ENCODE measurements around the gene ABCD4.

ABCD4 gene

GRCh38 chr14:74292061-74292460, 10.7 kb downstream of the ABCD4 start:
- DNase-seq (ENCODE audit: low spot score): no peak
- TF ChIP-seq CTCF (IDR thresholded peaks at IDR 0.05; ENCODE audit: extremely low read depth, insufficient read depth, missing control alignments): no peak
- in situ Hi-C loops (cut with MboI; ENCODE audit: low pct_unique_long_range_greater_than_20kb, low sequenced_read_pairs, unreplicated experiment): no loop called here

- peak; percentile 24 for TF ChIP-seq CTCF (IDR thresholded peaks at IDR 0.05; ENCODE audit: extremely low read depth, insufficient read depth, missing control alignments)
- in situ Hi-C loops (cut with MboI; ENCODE audit: low pct_unique_long_range_greater_than_20kb, low sequenced_read_pairs, unreplicated experiment): no loop called here
- peak; percentile 31 for DNase-seq (ENCODE audit: low spot score)
Observed at GRCh38 chr14:74290415-74290814, 12.3 kb downstream of the ABCD4 start.

- DNase-seq (ENCODE audit: low spot score): no peak
- no peak for TF ChIP-seq CTCF (IDR thresholded peaks at IDR 0.05; ENCODE audit: extremely low read depth, insufficient read depth, missing control alignments)
- in situ Hi-C loops (cut with MboI; ENCODE audit: low pct_unique_long_range_greater_than_20kb, low sequenced_read_pairs, unreplicated experiment): no loop called here
Observed at GRCh38 chr14:74289801-74290200, 12.9 kb downstream of the ABCD4 start.

- no peak for TF ChIP-seq CTCF (IDR thresholded peaks at IDR 0.05; ENCODE audit: extremely low read depth, insufficient read depth, missing control alignments)
- in situ Hi-C loops (cut with MboI; ENCODE audit: low pct_unique_long_range_greater_than_20kb, low sequenced_read_pairs, unreplicated experiment): no loop called here
- no peak for DNase-seq (ENCODE audit: low spot score)
Observed at GRCh38 chr14:74286736-74287135, 16.0 kb downstream of the ABCD4 start.

- DNase-seq (ENCODE audit: low spot score): no peak
- in situ Hi-C loops (cut with MboI; ENCODE audit: low pct_unique_long_range_greater_than_20kb, low sequenced_read_pairs, unreplicated experiment): no loop called here
- no peak for TF ChIP-seq CTCF (IDR thresholded peaks at IDR 0.05; ENCODE audit: extremely low read depth, insufficient read depth, missing control alignments)
Observed at GRCh38 chr14:74281069-74281468, 21.7 kb downstream of the ABCD4 start.

GRCh38 chr14:74278080-74278479, 24.7 kb downstream of the ABCD4 start:
- no peak for DNase-seq (ENCODE audit: low spot score)
- in situ Hi-C loops (cut with MboI; ENCODE audit: low pct_unique_long_range_greater_than_20kb, low sequenced_read_pairs, unreplicated experiment): no loop called here
- TF ChIP-seq CTCF (IDR thresholded peaks at IDR 0.05; ENCODE audit: extremely low read depth, insufficient read depth, missing control alignments): no peak
